Suprapubic skin (tissue), 4 donors: Measurements from ENCODE around the gene ABCB1. TPM values are rescaled to one million over a fixed set of nuclear protein-coding genes. Genes with fewer than 3 reads are reported as not detected.
A peak's percentile ranks its signal among the peaks of the same experiment; 100 is the strongest.

Source experiments
- DNase-seq, 2 donors: peaks; one replicate each; pipeline ENCODE4 v3.0.0-alpha.2; 2019; ENCODE audit warnings: low spot score in 2 of 2
- H3K27ac ChIP-seq: fragments of 200-600 bp; sonication (generic); one replicate; pipeline ENCODE4 v1.5.1; 2019
- H3K27me3 ChIP-seq: fragments of 200-600 bp; sonication (generic); one replicate; pipeline ENCODE4 v1.5.1; 2019
- H3K36me3 ChIP-seq: fragments of 200-600 bp; sonication (generic); one replicate; pipeline ENCODE4 v1.5.1; 2019
- H3K4me1 ChIP-seq: fragments of 200-600 bp; sonication (generic); one replicate; pipeline ENCODE4 v1.5.1; 2019
- H3K4me3 ChIP-seq: fragments of 200-600 bp; sonication (generic); one replicate; pipeline ENCODE4 v1.5.1; 2019; ENCODE audit warnings: mild to moderate bottlenecking
- H3K9me3 ChIP-seq: fragments of 200-600 bp; sonication (generic); one replicate; pipeline ENCODE4 v1.5.1; 2019
- EP300 ChIP-seq: sonication (generic); formaldehyde crosslinking; IDR thresholded peaks from one replicate; pipeline ENCODE4 v1.6.1; 2017; ENCODE audit warnings: antibody characterized with exemption
- POLR2A ChIP-seq, 2 donors: fragments of 450-650 bp; IDR thresholded peaks; one replicate each; pipeline ENCODE4 v1.6.1; 2017; ENCODE audit warnings: antibody characterized with exemption in 2 of 2, mild to moderate bottlenecking in 2 of 2, moderate library complexity in 2 of 2
- POLR2AphosphoS5 ChIP-seq, 3 donors: sonication (generic); formaldehyde crosslinking; IDR thresholded peaks; one replicate each; pipeline ENCODE4 v1.6.1; 2017; ENCODE audit warnings: antibody characterized with exemption in 3 of 3
- WGBS: methylation state at CpG from one replicate; pipeline ENCODE4 v1.1.5; 2018; 5-methylcytosine and 5-hydroxymethylcytosine counted together
- total RNA-seq, 4 donors: library from RNA; depleted of rRNA; stranded (reverse); fragments of >200 nt; gene quantifications; one replicate each; pipeline ENCODE4 v1.1.0, GENCODE V29; 2016
- TF ChIP-seq, protein P1 (sequence below), 2 donors: fragments of 200-600 bp in 1 of 2; fragments of 450-650 bp in 1 of 2; sonication (generic) in 1 of 2; IDR thresholded peaks; one replicate each; pipeline ENCODE4 v1.5.1; 2016 to 2019; ENCODE audit warnings: antibody characterized with exemption in 2 of 2, mild to moderate bottlenecking in 1 of 2, moderate library complexity in 1 of 2

The ABCB1 gene
- total RNA-seq, 4 donors from 2014 or later, result 0.79 to 7.0 (median 3.9) TPM

DNA sequence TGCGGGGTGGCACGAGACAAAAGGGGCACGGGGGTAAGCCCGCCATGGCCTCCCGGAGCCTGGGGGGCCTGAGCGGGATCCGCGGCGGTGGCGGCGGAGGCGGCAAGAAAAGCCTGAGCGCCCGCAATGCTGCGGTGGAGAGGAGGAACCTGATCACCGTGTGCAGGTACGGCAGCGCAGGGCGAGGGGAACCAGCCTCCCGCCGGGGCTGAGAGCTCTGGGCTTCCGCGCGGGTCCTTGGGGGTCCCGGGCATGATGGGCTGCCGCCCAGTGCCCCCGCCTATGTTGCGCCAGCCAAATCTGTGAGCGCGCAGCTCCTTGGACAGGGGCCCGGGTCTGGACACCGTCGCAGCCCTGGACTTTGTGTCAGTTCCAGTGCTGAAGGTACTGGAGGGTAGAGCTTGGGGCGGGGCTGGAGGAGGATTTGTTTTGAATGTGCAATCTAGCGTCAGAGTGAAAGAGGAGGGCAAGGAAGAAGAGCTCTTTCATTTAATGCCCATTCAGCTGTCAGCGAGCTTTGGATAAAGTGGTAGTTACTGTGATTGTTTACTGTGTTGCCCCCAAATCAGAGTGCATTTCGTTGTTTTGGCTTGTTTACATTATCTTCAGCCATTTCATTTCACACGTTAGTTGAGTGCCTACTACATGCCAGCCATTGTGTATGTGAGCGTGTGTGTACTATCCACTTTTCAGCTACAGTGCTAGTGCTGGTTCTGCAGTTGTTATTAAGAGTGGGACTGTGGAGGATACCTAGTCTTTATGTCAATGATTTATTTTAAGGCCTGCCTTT, 28.3 kb upstream of the ABCB1 start:
- H3K27ac ChIP-seq, result peak overlapping the region; percentile 29
- H3K4me3 ChIP-seq, result peak overlapping the region; percentile 68
- no peak for TF ChIP-seq EP300
- TF ChIP-seq POLR2AphosphoS5 (IDR thresholded peaks at IDR 0.05), result no peak
- TF ChIP-seq POLR2A (IDR thresholded peaks at IDR 0.05), result no peak
- TF ChIP-seq, protein P1, sequence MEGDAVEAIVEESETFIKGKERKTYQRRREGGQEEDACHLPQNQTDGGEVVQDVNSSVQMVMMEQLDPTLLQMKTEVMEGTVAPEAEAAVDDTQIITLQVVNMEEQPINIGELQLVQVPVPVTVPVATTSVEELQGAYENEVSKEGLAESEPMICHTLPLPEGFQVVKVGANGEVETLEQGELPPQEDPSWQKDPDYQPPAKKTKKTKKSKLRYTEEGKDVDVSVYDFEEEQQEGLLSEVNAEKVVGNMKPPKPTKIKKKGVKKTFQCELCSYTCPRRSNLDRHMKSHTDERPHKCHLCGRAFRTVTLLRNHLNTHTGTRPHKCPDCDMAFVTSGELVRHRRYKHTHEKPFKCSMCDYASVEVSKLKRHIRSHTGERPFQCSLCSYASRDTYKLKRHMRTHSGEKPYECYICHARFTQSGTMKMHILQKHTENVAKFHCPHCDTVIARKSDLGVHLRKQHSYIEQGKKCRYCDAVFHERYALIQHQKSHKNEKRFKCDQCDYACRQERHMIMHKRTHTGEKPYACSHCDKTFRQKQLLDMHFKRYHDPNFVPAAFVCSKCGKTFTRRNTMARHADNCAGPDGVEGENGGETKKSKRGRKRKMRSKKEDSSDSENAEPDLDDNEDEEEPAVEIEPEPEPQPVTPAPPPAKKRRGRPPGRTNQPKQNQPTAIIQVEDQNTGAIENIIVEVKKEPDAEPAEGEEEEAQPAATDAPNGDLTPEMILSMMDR (IDR thresholded peaks at IDR 0.05), result no peak
- 6% methylated on average over 33 of the region's 39 CpGs for WGBS
- H3K27me3 ChIP-seq, result peaks cover 5% of the 10 kb centered on the region
- no peaks in the 10 kb centered on the region for H3K9me3 ChIP-seq
- DNase-seq, result peak in 1 of 2 donors; percentile 62
- H3K36me3 ChIP-seq, result no peaks in the 10 kb centered on the region
- peaks cover 18% of the 10 kb centered on the region for H3K4me1 ChIP-seq

DNA sequence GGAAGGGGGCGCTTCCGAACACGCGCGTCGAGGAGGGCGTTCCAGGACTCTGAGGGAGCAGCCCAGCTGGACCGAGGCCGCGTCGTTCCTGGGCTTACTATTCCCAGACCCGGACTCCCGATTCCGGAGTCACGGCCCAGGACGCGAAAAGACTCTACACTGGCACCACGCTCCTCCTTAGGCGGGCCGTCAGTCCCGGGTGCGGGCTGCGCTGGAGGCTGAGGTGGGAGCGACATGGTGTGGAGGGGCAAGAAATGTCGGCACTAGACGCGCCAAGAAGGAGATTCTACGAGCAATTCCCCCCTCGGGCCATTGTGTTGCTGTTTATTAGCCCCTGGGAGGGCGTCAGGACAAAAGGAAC, 26.9 kb upstream of the ABCB1 start:
- no peaks in the 10 kb centered on the region for H3K36me3 ChIP-seq
- peak in 1 of 2 donors; percentile 65 for DNase-seq
- H3K9me3 ChIP-seq, result no peaks in the 10 kb centered on the region
- H3K4me1 ChIP-seq, result peaks cover 18% of the 10 kb centered on the region
- H3K27ac ChIP-seq, result no peak overlapping the region
- peaks cover 5% of the 10 kb centered on the region for H3K27me3 ChIP-seq
- H3K4me3 ChIP-seq, result peak overlapping the region; percentile 68
- under 1% methylated on average over 24 of the region's 30 CpGs for WGBS
- TF ChIP-seq POLR2A (IDR thresholded peaks at IDR 0.05) (no peak), EP300 (no peak), POLR2AphosphoS5 (IDR thresholded peaks at IDR 0.05) (no peak)
- TF ChIP-seq, protein P1 (IDR thresholded peaks at IDR 0.05), result no peak

DNA sequence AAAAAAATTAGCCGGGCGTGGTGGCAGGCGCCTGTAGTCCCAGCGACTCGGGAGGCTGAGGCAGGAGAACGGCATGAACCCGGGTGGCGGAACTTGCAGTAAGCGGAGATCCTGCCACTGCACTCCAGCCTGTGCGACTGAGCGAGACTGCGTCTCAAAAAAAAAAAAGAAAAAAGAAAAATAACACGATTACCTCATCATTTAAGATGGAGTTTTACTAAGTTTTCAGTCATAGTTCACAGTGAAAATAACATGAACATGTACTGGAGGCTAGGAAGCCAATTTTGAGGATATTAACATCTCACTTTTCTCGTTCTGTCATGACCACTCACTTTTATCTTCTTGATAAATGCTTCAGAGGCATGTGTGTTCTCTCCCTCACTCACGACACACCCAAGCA, 24.4 kb upstream of the ABCB1 start:
- TF ChIP-seq, protein P1 (IDR thresholded peaks at IDR 0.05), result no peak
- TF ChIP-seq POLR2A (IDR thresholded peaks at IDR 0.05), result no peak
- no peak for TF ChIP-seq POLR2AphosphoS5 (IDR thresholded peaks at IDR 0.05)
- no peak for TF ChIP-seq EP300
- DNase-seq, result no peak
- WGBS, result 85% methylated on average over 15 of the region's 15 CpGs

DNA sequence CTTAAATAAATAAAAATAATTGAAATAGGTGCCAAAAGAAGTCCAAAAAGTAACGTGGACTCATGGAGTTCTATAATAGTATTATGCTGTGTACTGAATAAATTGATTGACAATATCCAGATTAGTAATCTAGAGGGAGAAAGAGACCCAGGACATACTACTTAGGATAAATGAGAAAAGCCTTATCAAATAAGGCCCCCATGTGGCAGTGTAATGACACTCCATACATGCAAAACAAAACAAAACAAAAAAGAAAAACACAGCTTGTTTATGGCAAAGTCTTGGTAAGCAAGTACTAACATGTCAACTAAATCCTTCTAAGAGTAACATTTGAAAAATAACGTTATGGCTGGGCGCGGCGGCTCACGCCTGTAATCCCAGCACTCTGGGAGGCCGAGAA, 23.9 kb upstream of the ABCB1 start:
- DNase-seq, result no peak
- Histone ChIP-seq H3K4me3 (no peak overlapping the region), H3K9me3 (no peaks in the 10 kb centered on the region), H3K27ac (no peak overlapping the region), H3K4me1 (peaks cover 18% of the 10 kb centered on the region), H3K36me3 (no peaks in the 10 kb centered on the region), H3K27me3 (peaks cover 5% of the 10 kb centered on the region)
- TF ChIP-seq, protein P1 (IDR thresholded peaks at IDR 0.05), result no peak
- TF ChIP-seq EP300 (no peak), POLR2A (IDR thresholded peaks at IDR 0.05) (no peak), POLR2AphosphoS5 (IDR thresholded peaks at IDR 0.05) (no peak)
- 71% methylated on average over 7 of the region's 7 CpGs for WGBS

More for the DNA sequence above, 24.4 kb upstream of the ABCB1 start:
- H3K4me1 ChIP-seq, result peaks cover 18% of the 10 kb centered on the region
- no peaks in the 10 kb centered on the region for H3K36me3 ChIP-seq
- H3K27ac ChIP-seq, result no peak overlapping the region
- no peak overlapping the region for H3K4me3 ChIP-seq
- H3K27me3 ChIP-seq, result peaks cover 5% of the 10 kb centered on the region
- H3K9me3 ChIP-seq, result no peaks in the 10 kb centered on the region

DNA sequence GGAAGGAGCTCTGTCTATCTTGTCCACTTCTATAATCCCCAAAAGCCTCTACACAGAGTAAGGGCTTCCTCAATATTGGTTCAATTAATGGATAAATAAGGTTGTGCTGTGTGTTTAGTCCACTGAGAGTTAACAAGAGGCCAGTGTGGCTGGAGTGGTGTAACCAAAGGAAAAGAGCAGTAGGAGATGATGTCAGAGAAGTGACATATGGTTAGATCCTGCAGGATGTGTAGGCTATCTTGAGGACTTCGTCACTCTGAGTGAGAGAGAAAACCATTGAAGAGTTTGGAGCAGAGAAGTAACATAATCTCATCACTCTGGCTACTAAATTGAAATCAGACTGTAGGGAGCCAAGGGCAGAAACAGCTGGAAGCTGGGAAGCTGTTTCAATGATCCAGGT, 14.5 kb upstream of the ABCB1 start:
- no peaks in the 10 kb centered on the region for H3K36me3 ChIP-seq
- no peaks in the 10 kb centered on the region for H3K9me3 ChIP-seq
- no peak for TF ChIP-seq POLR2A (IDR thresholded peaks at IDR 0.05)
- TF ChIP-seq, protein P1 (IDR thresholded peaks at IDR 0.05), result no peak
- TF ChIP-seq EP300, result no peak
- no peak for TF ChIP-seq POLR2AphosphoS5 (IDR thresholded peaks at IDR 0.05)
- no peak for DNase-seq
- H3K4me3 ChIP-seq, result no peak overlapping the region
- no peaks in the 10 kb centered on the region for H3K27me3 ChIP-seq
- no peak overlapping the region for H3K27ac ChIP-seq
- no peaks in the 10 kb centered on the region for H3K4me1 ChIP-seq
- WGBS, result 83% methylated on average over 1 of the region's 1 CpG
